ENCODE data around the gene SP140L. TPM values are rescaled to one million over a fixed set of nuclear protein-coding genes. Genes with fewer than 3 reads are reported as not detected.

The SP140L gene
- total RNA-seq, 2 donors from 2014 or later, result 6.7 to 9.9 TPM

- Histone ChIP-seq H3K27me3 (no peaks in the 10 kb centered on the region), H3K4me3 (no peak overlapping the region), H3K27ac (no peak overlapping the region), H3K9me3 (no peaks in the 10 kb centered on the region), H3K36me3 (replicated peaks in 1 of 2; ENCODE audit: insufficient read depth in 1 of 2, low read depth in 2 of 2) (no peaks in the 10 kb centered on the region), H3K4me1 (no peaks in the 10 kb centered on the region)
- DNase-seq, result no peak
- no peak for ATAC-seq
- TF ChIP-seq POLR2A (IDR thresholded peaks at IDR 0.05), result no peak
- TF ChIP-seq, protein P1, sequence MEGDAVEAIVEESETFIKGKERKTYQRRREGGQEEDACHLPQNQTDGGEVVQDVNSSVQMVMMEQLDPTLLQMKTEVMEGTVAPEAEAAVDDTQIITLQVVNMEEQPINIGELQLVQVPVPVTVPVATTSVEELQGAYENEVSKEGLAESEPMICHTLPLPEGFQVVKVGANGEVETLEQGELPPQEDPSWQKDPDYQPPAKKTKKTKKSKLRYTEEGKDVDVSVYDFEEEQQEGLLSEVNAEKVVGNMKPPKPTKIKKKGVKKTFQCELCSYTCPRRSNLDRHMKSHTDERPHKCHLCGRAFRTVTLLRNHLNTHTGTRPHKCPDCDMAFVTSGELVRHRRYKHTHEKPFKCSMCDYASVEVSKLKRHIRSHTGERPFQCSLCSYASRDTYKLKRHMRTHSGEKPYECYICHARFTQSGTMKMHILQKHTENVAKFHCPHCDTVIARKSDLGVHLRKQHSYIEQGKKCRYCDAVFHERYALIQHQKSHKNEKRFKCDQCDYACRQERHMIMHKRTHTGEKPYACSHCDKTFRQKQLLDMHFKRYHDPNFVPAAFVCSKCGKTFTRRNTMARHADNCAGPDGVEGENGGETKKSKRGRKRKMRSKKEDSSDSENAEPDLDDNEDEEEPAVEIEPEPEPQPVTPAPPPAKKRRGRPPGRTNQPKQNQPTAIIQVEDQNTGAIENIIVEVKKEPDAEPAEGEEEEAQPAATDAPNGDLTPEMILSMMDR (IDR thresholded peaks at IDR 0.05), result no peak
- intact Hi-C loops (cut with DNase I), result no loop called here
- 66 to 74% methylated on average over 6 of the region's 6 CpGs for WGBS, 2 donors
These were observed 8.5 kb upstream of the SP140L start for GRCh38 chr2:230318190-230319121.

GRCh38 chr2:230319211-230319862, 7.7 kb upstream of the SP140L start:
- Histone ChIP-seq H3K9me3 (no peaks in the 10 kb centered on the region), H3K36me3 (replicated peaks in 1 of 2; ENCODE audit: insufficient read depth in 1 of 2, low read depth in 2 of 2) (no peaks in the 10 kb centered on the region), H3K4me1 (no peaks in the 10 kb centered on the region), H3K27me3 (no peaks in the 10 kb centered on the region), H3K4me3 (no peak overlapping the region), H3K27ac (no peak overlapping the region)
- no peak for ATAC-seq
- intact Hi-C loops (cut with DNase I), result no loop called here
- WGBS, 2 donors, result 62 to 82% methylated on average over 5 of the region's 5 CpGs
- peak in 1 of 4 donors; percentile 28 for DNase-seq
- TF ChIP-seq, protein P1 (IDR thresholded peaks at IDR 0.05), result no peak
- no peak for TF ChIP-seq POLR2A (IDR thresholded peaks at IDR 0.05)

DNA sequence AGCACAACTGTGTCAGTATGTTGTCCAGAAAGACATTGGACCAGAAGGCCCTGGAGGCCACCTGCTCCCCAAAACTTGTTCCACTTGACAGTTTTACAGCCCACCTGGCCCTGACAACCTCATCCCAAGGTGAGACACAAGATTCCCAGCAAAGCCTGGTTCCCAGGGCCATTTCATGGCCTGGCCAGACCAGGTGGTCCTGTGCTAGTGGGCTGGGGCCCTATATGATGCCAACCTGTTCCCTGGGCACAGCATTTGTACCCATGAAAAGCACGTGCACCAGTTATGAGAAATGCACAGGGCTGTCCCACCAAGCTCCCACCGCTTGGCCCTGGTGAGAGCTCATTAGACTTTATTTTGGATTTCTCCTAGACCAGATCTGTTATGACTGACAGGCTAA, 6.0 kb upstream of the SP140L start:
- Histone ChIP-seq H3K27me3 (no peaks in the 10 kb centered on the region), H3K4me1 (no peaks in the 10 kb centered on the region), H3K36me3 (replicated peaks in 1 of 2; ENCODE audit: insufficient read depth in 1 of 2, low read depth in 2 of 2) (no peaks in the 10 kb centered on the region), H3K9me3 (no peaks in the 10 kb centered on the region), H3K27ac (no peak overlapping the region), H3K4me3 (no peak overlapping the region)
- TF ChIP-seq, protein P1 (IDR thresholded peaks at IDR 0.05), result no peak
- no peak for ATAC-seq
- intact Hi-C loops (cut with DNase I), result no loop called here
- no peak for DNase-seq
- WGBS, 2 donors, result 80 to 89% methylated on average over 2 of the region's 2 CpGs

DNA sequence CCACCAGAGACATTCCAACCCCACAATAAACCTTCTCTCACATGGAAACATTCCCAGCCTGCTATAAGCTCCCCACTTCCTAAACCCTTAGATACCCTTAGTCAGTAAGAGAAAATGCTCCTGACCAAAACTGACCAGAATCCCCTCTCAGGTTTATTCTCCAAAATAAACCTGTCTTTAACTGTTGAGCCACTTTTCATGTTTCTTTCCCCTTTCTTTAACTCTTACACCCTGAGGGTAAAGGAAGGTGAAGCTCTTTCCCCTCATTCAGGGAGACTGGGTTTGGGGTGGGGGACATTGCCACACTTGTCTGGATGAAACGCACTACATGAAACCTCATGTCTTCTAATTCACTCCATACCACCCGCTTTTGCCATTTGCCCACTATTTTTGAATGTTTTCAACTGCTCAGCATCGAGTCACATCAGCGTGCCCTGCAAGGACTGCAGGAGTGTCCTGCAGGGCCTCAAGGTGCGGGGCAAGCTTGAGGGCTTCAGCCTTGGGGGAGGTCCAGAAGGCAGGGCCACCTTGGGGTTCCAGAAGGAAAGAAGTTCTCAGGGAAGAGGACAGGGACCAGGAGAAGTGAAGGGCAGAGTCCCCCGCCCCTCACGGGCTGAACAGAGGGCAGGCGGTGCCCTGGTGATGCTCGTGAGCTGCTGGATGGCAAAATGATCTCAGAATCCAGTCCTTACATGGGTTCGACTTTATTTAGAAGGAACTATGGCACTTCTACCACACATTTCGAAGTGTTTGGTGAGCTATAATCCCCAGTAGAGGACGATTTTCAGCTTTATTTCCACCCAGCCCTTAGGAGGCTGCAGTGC, 4.2 kb upstream of the SP140L start:
- no peak overlapping the region for H3K4me3 ChIP-seq
- H3K27me3 ChIP-seq, result no peaks in the 10 kb centered on the region
- no peak for ATAC-seq
- intact Hi-C loops (cut with DNase I), result no loop called here
- 76 to 77% methylated on average over 12 of the region's 12 CpGs for WGBS, 2 donors
- no peaks in the 10 kb centered on the region for H3K9me3 ChIP-seq
- DNase-seq, result no peak
- no peaks in the 10 kb centered on the region for H3K36me3 ChIP-seq (replicated peaks in 1 of 2; ENCODE audit: insufficient read depth in 1 of 2, low read depth in 2 of 2)
- no peak for TF ChIP-seq POLR2A (IDR thresholded peaks at IDR 0.05)
- TF ChIP-seq, protein P1 (IDR thresholded peaks at IDR 0.05), result no peak
- no peak overlapping the region for H3K27ac ChIP-seq
- peaks cover 14% of the 10 kb centered on the region for H3K4me1 ChIP-seq
